ENCODE measurements around the gene MTARC2.

The MTARC2 gene

DNA sequence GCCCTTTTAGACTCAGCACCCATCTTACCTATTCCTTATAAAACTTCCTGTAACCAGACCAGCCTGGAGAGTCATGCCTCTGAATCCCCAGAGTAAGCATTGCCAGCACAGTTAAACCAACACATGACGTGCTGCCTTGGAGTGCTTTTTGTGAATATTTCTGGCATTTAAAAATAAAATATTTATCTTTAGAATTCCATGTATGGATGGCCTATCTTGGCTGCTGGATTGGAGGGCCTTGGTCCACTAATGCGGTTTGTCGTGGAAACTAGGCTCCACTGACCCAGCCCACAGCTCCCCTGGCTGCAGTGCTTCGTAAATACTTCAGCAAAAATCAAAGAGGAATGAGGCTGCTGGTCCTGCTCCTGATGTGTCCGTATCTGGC lies 56.1 kb downstream of the MTARC2 start:
- no peak for DNase-seq

DNA sequence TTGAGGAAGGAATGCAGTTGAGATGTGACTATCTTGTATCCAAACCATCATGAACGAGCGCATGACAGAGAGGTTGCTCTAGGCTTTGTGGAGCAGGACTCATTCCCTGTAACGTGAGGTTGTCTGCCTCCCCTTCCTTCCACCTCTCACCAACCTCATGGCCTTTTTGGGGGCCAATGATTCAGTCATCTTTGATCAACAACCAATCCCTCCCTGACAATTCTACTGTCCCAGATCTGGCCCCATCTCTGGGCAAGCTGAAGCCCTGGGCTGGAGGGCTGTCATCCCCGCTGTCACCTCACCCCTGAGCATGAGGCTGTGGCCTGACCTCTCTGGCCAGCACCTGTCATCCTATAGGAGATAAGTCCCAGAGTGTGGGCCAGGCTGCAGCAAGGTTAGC lies 58.3 kb downstream of the MTARC2 start:
- no peak for DNase-seq

DNA sequence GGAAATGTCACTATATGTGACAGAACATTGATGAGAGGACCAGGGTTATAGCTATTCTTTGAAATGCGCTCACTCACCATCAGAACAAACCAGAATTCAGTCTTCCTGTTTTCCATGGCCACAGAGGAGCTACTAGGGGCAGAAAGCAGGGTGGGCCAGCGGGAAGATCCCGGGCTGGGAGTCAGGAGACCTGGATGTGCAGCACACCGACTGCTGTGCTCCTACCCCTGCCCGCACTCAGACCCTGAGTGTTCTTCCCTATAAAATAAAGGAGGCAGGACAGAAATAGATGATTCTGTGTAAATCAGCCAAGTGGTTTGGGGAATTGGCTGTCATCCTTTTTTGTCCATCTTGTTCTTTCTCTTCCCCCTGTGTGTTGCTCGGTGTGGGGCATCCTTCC lies 59.6 kb downstream of the MTARC2 start:
- no peak for DNase-seq

DNA sequence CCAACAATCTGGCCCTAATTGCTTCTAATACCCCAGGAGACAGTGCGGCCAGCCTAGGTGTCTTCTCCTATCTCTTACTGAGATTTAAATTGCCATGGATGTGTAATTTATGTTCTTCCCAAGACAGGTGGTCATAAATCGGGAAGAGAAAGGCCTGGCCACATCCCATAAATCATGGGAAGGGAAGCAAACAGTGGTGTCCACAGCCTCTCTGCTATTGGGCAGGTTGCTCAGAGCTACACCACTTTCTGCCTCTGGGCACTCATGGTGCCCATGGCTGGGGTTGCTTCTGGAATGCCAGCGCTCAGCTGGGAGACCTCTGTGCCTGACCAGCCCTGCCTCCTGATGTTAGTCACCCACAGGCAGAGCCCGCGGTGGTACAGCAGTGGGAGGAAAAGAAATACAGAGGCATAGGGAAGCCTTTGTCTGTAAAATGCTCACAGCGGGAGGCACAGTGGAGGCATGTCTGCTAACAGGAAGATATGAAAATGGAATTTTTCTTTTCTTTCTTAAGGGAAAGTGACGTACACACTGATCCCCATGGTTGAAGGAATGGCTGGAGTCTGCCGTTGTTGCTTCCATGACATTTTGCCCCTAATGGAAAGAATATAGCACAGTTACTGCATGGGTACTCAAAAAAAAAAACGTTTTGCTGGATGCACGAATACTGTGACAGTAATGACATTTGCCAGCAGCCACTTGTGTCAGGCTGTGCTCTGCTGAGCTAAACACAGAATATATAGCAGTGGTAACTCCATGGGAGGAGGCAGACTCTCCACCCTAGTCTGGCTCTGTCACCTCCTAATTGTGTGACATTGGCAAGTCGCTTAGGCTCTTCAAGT lies 60.4 kb downstream of the MTARC2 start:
- DNase-seq, result no peak

DNA sequence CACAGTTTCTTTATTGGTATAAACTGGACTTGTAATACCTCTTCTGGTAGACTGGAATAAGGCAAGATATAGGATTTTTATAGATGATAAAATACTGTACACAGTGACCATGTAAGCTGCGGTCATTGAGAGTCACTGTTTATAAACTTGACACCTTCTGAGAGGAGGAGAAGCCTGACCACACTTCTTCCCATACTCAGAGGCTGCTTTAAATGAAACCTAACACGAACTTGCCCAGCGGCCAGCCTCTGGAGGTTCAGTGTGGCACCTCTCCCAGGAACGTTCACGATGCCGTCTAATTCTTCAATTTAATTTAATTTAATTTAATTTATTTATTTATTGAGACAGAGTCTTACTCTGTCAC lies 61.0 kb downstream of the MTARC2 start:
- no peak for DNase-seq

DNA sequence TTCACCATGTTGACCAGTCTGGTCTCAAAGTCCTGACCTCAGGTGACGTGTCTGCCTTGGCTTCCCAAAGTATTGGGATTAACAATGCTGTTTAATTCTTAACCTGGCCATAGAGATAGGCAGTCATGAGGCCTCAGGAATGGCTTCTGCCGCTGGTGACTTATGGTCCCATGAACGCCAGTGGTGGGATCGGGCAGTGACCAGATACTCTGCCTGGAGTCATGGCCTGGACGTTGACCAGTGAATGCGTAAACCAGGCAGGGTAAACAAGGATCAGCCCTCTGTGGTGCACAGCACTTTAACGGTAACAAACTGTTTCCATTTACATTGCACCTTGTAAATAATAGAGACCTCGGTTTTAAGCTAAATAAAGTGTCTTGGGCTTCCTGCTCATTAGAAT lies 61.6 kb downstream of the MTARC2 start:
- DNase-seq, result no peak

DNA sequence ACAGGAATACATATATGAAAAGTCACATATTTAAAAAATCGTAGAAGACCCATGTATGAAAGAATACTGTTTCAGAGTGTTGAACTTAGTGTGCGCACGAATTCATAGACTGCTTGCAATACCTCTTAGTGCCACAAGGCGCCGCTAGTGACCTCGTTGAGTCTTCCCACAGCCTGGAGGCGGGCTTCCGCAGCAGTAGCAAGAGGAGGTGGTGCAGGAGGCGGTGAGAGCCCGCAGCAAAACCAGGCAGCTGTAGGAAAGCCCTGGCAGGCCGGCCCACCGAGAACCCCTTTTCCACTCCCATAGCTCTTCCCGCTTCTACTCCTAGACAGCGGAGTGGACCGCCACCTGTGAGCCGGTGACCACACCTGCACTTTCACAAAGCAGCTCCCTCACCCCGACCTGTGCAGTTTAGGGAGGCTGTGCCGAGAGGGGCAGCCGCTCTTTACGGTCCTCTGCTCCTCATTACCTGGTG lies 62.1 kb downstream of the MTARC2 start:
- DNase-seq, result peak; percentile 32 to 62

DNA sequence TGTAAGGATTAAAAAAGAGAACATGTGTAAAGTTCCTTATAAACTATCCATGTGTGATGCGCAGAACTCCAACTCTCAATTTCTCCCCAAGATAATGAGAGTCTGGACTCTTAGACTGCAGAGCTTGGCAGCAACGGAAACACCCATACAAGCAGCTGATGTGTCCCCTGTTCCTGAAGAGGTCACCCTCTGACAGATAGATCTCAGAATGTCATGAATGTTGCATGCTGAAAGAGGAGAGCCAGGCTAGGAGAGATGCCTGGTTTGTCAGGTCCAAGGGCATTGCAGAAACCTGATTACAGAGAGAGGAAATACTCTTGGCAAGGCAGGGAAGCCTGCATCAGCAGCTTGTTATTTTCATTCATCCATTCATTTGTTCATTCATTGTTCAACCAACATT lies 62.8 kb downstream of the MTARC2 start:
- DNase-seq, result no peak

DNA sequence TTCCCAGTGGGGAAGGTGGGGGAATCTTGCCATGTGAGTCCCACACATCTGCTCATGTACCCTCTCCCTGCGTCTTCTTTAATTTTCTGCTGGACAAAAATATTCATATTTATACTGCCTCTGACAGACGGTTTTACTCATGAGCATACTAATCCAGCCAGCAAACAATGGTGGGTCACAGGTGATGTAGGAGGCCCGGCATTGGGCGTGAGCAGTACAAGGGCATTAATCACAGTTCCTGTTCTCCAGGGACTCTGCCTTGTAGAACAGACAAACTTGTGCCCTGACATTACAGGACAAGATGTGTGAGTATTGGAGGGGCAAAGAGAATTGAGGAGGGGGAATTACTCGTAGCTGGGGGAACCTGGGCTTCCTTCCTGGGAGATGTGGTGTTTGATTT lies 63.6 kb downstream of the MTARC2 start:
- DNase-seq, result no peak

DNA sequence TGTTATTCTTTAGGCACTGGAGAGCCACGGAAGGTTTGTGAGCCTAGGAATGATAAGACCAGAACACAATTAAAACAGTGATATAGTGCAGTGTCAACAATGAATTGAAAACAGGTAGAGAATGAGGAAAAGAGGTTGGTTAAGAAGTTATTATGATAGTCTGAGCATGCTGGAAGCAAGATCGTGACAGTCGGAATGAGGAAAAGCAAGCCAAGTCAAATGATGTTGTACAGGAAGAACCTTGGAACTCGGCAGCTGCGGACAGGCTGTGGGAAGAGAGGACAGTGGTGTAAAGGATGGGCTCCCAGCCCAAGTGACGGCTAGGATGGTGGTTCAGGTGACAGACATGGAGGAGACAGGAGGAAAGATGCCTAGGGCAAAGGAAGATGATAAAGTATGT lies 64.2 kb downstream of the MTARC2 start:
- no peak for DNase-seq

DNA sequence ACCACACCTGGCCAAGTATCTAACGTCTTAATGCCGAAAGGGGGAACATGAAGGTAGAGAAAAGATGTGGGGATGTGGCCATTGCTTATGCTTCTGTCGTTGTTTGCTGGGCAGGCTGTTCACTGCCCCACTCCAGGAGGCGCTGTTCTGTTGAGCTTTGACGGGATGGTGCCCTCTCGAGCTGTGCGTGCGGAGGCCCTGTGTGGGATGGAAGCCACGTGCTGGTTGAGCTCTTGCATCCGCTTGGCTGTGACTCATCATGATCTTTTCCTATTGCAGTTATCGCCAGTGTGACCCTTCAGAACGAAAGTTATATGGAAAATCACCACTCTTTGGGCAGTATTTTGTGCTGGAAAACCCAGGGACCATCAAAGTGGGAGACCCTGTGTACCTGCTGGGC lies 64.9 kb downstream of the MTARC2 start:
- no peak for DNase-seq

DNA sequence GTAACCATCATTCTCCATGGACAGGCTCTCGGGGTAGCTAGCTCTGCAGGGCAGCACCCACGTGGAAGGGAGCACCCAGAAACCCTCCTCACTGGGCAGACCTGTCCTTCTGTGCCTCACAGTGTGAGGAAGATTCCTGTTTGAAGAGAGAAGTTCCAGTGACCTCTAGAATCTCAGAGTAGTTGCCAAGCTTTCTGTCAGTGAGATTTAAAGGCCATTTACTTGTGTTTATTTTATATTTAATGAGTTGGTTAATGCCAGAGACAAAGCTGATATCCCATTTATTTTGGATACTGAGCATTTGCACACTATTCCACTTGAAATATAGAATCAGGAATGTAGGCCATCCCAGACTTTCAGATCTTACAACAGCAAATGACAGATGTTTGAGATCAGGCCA lies 67.3 kb downstream of the MTARC2 start:
- DNase-seq, result no peak

DNA sequence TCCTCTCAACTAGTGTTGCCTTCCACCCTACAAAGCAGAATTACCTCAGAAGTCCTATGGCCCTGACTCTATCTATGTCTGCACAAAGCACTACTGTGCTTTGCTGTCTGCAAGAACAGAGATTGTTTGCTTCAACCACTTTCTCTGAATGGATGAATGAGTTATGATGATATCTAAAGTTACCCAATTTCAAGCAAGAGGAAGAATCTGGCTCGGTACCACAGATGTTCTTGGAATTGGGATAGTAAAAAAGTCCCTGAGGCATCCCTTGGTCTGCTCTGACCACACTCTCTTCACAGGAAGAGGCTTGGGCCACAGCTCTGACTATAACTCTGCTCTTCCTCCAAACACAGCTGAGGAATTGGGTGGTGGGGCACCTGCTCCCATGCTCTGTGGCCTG lies 69.8 kb downstream of the MTARC2 start:
- no peak for DNase-seq

DNA sequence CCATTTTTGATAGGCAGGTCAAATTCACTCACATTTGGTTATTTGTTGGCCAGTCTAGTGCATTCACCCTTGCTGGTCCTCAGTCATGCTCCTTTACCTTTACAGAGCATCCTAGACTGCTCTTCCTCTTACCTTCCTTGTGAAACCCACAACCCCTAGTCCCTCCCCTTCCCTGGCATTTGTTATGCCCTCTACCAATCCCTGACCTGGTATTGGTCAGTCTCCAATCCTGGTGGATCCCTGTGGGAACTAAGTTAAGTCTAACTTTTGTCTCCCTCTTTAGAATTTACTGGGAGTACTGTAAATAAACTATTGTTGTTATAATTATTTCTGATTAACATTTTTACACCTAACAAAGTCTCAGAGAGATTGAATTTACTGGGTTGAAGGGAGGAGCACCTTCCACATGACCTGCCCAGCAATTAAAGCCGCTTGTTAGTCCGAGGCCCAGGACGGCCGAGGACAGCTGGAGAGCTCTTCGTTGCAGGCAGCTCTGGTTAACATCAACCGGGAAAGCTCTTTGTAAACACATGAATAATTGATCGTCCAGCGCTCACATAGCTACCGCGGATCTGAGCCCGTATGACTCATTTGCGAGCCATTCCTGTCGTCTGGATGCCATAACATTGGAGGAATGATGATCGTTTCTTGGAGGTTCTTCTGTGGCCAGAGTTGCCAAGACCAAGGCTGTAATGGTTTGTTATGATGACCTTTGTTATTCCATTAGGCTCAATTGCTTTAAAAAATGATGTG lies 70.5 kb downstream of the MTARC2 start:
- DNase-seq, result no peak

DNA sequence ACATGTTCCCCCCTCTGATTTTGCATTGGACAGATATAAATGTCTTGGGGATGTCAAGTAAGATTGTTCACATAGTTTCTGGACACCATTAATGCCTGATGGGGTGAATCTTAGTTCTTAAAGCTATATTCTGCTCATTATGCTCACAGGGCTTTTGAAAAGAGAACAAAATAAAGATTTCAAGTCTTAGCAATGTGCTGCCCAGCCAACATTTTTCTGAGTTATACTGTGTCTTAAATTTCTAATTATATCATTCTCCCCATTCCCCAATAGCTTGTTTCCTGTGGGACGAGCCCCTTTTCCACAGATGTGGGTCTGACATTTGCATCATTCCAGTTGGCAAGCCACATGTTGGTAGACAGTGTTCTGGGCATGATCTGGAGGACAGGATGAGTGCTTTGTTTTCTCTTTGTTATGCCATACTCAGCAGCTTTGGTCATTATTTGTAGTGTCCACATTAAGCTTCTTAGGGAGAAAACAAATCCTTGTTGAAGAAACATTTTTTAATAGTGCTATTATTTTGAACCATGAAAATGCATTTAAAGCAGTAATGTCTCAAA lies 71.4 kb downstream of the MTARC2 start:
- DNase-seq, result no peak

DNA sequence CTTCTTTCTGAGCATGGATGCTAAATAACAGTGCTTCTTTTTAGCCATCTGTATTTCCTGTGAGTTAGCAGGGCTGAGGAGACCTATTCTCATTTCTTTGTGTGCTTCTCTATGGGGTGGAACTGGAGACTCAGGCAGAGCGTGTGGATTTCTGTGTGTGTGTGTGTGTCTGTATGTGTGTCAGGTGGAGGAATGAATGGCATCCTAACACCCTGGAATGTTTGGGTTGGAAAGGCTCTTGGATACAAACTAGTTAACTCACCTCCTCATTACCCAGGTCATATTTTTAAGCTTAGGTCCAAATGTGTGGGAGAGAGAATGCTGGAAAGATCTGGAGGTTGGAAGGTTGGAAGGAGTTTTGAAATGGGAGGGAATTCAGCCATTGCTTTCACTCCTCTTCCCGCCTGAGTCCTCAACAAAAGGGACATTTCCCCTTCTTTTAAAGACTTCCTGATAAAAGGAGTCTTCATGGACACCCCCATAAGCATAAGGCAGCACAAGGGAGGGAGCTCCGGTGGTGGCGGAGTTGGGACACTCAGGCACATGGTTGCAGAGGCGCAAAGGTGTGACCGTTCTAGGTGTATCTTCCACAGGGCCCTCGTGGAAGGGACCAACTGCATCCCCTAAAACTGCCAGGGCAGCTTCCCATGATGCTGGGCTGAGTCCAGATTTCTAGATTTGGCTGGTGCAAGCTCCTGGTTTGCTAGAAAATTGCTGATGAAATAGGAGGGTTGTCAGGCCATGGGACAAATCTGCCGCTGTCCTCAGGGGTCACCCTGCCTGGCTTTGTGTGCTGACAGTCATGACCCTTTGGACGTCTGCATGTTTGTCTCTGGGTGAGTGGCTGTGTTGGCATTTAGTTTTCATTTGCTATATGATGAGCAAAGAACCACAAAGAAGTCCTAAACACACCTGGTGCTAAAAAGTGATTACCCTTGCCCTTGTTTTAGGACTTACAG lies 76.2 kb downstream of the MTARC2 start:
- DNase-seq, result no peak

DNA sequence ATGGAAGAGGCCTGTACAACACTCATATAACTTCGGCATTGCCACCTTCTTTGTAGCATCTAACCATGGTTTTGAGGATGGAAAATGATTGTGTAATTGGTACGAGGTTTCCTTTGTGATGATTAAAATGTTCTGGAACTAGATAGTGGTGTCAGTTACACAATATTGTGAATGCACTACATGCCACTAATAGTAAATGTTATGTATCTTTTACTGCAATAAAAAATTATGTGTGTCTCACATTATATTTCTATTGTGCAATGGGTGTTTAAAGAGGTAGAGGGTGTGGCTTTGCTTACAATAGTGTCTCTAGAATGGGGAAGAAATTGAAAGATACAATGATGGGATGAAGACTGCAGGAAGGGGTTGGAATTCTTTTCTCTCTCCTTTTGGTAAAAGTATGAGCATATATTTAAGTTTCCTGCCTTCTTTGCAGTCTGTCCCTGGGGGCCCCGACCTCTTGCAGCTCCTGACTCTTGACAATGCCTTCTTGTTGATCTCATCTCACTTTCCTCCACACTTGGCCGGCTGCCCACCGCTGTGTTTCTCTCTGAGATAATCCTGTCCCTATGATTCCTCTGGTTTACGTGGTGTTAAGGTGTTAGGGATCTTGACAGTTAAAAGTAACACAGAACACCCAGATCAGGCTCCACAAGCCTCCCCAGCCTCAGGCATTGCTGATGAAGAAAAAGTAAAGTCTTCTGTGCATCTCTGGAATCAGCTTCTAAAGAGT lies 77.9 kb downstream of the MTARC2 start:
- DNase-seq, result no peak

DNA sequence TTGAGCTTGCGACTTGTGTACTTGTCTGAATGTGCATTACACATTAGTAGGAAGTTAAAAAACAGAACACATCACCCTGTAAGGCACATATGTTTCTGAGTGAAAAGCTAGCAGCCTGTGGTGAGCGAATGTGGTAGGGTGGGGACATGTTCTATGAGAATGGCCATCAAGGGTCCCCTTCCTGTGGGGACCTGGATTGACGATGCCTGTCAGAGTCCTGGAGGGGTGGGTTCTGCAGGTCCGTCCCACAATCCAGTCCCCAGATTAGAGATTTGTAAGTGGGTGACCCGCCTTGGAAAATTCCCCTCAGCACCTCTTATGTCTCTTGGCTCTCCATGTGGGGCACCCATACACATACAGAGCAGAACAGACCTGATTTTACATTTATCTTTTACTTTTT lies 78.6 kb downstream of the MTARC2 start:
- DNase-seq, result no peak

DNA sequence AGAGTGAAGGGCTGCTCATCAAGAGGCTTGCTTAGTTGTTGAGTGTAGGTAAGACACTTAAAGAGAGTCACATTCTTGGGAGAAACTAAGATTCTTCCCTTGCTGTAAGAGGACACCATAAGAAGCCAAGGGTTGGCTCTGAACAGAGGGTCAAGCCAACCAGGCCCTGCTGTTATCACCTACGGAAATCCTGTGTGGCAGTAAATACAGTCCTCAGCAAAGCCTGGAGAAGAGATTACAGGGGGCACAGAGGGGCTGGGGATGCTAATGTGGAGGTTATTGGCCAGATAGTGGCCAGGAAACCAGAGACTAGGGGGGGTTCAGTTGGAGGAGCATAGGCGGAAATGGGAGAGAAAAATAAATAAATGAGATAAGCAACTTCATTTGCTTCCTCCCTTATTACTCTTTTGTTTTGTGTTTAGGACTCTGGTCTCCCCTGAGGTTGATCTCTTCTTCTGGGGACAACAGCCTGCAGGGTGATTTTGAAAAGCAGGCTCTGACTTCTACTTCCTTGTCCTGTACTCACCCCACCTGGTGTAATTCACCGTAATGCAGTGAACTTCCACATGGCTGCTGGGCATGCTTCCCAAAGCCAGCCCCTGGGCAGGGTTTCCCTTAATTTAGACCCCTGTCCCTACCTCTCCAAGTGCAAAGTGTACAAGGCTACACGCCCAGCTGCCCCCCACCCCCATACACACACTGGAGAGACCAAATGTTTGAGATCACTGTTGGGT lies 79.5 kb downstream of the MTARC2 start:
- DNase-seq, result no peak

DNA sequence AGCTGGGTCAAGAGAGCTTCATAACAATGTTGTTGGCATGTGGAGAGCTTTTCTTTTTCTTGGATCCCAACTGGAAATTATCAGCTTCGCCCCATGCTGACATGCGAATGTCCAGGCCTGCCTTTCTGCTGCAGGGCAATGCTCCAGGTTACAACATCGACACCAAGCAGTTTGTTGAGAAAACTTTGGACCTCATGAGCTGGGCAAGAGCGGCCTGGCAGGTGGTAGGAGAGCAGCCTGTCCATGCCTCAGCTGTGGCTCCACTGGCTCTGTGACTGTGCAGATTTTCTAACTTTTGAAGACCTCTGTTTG lies 80.0 kb downstream of the MTARC2 start:
- DNase-seq, result no peak

DNA sequence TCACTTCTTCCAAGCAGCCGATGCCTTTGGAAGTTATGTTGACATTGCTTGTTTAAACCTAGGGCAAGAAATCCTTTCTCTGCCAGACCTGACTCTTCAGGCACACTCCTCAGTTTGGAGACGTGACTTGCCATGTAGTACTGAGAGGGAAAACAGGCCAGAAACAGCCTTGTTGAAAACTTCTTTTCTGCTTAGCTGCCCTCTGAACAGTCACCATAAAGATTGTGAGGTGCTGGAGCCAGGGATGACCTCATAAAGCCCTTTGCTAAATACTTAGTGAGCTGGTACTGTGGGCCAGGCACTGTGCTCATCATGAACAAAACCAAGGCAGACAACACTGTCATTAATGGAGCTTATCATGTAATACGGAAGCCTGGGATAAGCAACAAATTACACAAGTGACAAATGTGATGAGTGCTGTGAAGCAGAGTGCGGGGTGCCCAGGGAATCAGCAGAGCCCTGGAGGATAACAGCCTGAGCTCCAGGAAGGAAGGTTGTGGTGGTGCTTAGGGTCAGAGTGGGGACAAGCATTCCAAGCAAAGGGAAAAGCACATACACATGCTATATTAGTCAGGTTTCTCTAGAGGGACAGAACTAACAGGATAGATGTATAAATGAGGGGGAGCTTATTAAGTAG lies 80.9 kb downstream of the MTARC2 start:
- DNase-seq, result no peak
